Embryonic facial prominence (tissue), 1 donor: ENCODE measurements around the gene CDH4.

ENCODE experiments used
- DNase-seq: peaks from one replicate; pipeline ENCODE4 v3.0.0-alpha.2; 2016; ENCODE audit errors: extremely low spot score

The CDH4 gene

GRCh38 chr20:61650912-61651733, 399.1 kb downstream of the CDH4 start:
- no peak for DNase-seq

GRCh38 chr20:61652146-61652545, 400.1 kb downstream of the CDH4 start:
- DNase-seq, result no peak

- DNase-seq, result no peak
Measured at GRCh38 chr20:61654726-61655125, 402.7 kb downstream of the CDH4 start.

- no peak for DNase-seq
Measured at GRCh38 chr20:61655591-61655990, 403.5 kb downstream of the CDH4 start.

- no peak for DNase-seq
Measured at GRCh38 chr20:61656198-61656597, 404.1 kb downstream of the CDH4 start.

GRCh38 chr20:61657721-61658377, 405.8 kb downstream of the CDH4 start:
- DNase-seq, result no peak

- DNase-seq, result no peak
Measured at GRCh38 chr20:61658563-61658962, 406.5 kb downstream of the CDH4 start.

GRCh38 chr20:61659246-61659993, 407.4 kb downstream of the CDH4 start:
- DNase-seq, result no peak

GRCh38 chr20:61659994-61660346, 407.9 kb downstream of the CDH4 start:
- DNase-seq, result no peak

GRCh38 chr20:61660559-61660958, 408.5 kb downstream of the CDH4 start:
- DNase-seq, result no peak

- no peak for DNase-seq
Measured at GRCh38 chr20:61661025-61661424, 409.0 kb downstream of the CDH4 start.

GRCh38 chr20:61661583-61661982, 409.5 kb downstream of the CDH4 start:
- no peak for DNase-seq

GRCh38 chr20:61662226-61662967, 410.3 kb downstream of the CDH4 start:
- no peak for DNase-seq

GRCh38 chr20:61662968-61663331, 410.9 kb downstream of the CDH4 start:
- no peak for DNase-seq

GRCh38 chr20:61663521-61664425, 411.7 kb downstream of the CDH4 start:
- DNase-seq, result no peak

- no peak for DNase-seq
Measured at GRCh38 chr20:61664556-61665320, 412.7 kb downstream of the CDH4 start.

- DNase-seq, result no peak
Measured at GRCh38 chr20:61665528-61666470, 413.7 kb downstream of the CDH4 start.

- DNase-seq, result no peak
Measured at GRCh38 chr20:61666471-61666832, 414.4 kb downstream of the CDH4 start.
